IMR-90 (cell line): ENCODE measurements around the gene FGG. TPM values are rescaled to one million over a fixed set of nuclear protein-coding genes. Genes with fewer than 3 reads are reported as not detected.

Source experiments
- ATAC-seq: fragments of 200-7000 bp; cut with Tn5 transposase; 2 replicates; pipeline ENCODE4 v1.9.1; 2020; ENCODE audit warnings: low read depth, mild to moderate bottlenecking, moderate library complexity
- BruUV-seq: library from RNA; stranded (reverse); fragments of 400-500 nt; replicated peaks from 2 replicates; lab custom pipeline; 2021; lab: Mats Ljungman, UMichigan
- CTCF ChIA-PET: fragments of 300-600 bp; formaldehyde crosslinking; extraction: SDS; loops from one replicate; lab custom pipeline; 2021; ENCODE audit warnings: antibody characterized with exemption; lab: Yijun Ruan, JAX
- POLR2A ChIA-PET: fragments of 300-600 bp; sonication (Branson Sonifier 250); formaldehyde crosslinking; loops from one replicate; lab custom pipeline; 2022; ENCODE audit warnings: antibody characterized with exemption; ENCODE audit not compliant: unreplicated experiment; lab: Charles Lee
- DNase-seq: peaks from one replicate; pipeline ENCODE4 v3.0.0; 2013
- H2AFZ ChIP-seq: replicated peaks from 2 replicates; pipeline ENCODE3; 2013; ENCODE audit warnings: low read length, mild to moderate bottlenecking; ENCODE audit not compliant: poor library complexity
- H2AK5ac ChIP-seq: 2 replicates; pipeline ENCODE4 v1.6.1; 2013; ENCODE audit warnings: low read depth, low read length, inconsistent platforms
- H2AK9ac ChIP-seq: replicated peaks from 2 replicates; pipeline ENCODE3; 2013; ENCODE audit warnings: mild to moderate bottlenecking, low read depth, low read length, moderate library complexity; ENCODE audit not compliant: poor library complexity
- H2BK120ac ChIP-seq: 2 replicates; pipeline ENCODE4 v1.6.1; 2013; ENCODE audit warnings: low read depth, low read length, inconsistent platforms
- H2BK15ac ChIP-seq: 3 replicates; pipeline ENCODE4 v1.6.1; 2013; ENCODE audit warnings: low read depth, low read length, inconsistent platforms
- H2BK20ac ChIP-seq: 2 replicates; pipeline ENCODE4 v1.6.1; 2013; ENCODE audit warnings: low read depth, mild to moderate bottlenecking, inconsistent platforms, low read length, moderate library complexity
- H2BK5ac ChIP-seq: 2 replicates; pipeline ENCODE4 v1.6.1; 2013; ENCODE audit warnings: mild to moderate bottlenecking, low read depth, low read length, inconsistent platforms; ENCODE audit not compliant: poor library complexity, severe bottlenecking
- H3K14ac ChIP-seq: replicated peaks from 2 replicates; pipeline ENCODE4 v1.6.1; 2013; ENCODE audit warnings: low read depth, low read length, inconsistent platforms
- H3K18ac ChIP-seq: 2 replicates; pipeline ENCODE4 v1.6.1; 2013; ENCODE audit warnings: low read depth, low read length, control low read depth
- H3K23ac ChIP-seq: 2 replicates; pipeline ENCODE4 v1.6.1; 2013; ENCODE audit warnings: low read depth, low read length, inconsistent platforms
- H3K27ac ChIP-seq: 2 replicates; pipeline ENCODE4 v1.5.1; 2013; ENCODE audit warnings: mild to moderate bottlenecking, control low read depth, low read length; ENCODE audit not compliant: insufficient read depth
- H3K27me3 ChIP-seq: 2 replicates; pipeline ENCODE4 v1.6.1; 2013; ENCODE audit warnings: low read length; ENCODE audit not compliant: control insufficient read depth, insufficient read depth
- H3K36me3 ChIP-seq: 2 replicates; pipeline ENCODE4 v1.6.1; 2013; ENCODE audit warnings: low read length, mixed read lengths; ENCODE audit not compliant: control insufficient read depth, insufficient read depth
- H3K4ac ChIP-seq: 2 replicates; pipeline ENCODE4 v1.6.1; 2013; ENCODE audit warnings: low read depth, low read length, inconsistent platforms
- H3K4me1 ChIP-seq: 2 replicates; pipeline ENCODE4 v1.6.1; 2013; ENCODE audit warnings: low read length, mixed read lengths; ENCODE audit not compliant: control insufficient read depth, insufficient read depth
- H3K4me2 ChIP-seq: 2 replicates; pipeline ENCODE4 v1.6.1; 2013; ENCODE audit warnings: low read depth, mild to moderate bottlenecking, control low read depth, low read length, moderate library complexity
- H3K4me3 ChIP-seq: 2 replicates; pipeline ENCODE4 v1.5.1; 2013; ENCODE audit warnings: low read depth, mild to moderate bottlenecking, control low read depth, low read length, moderate library complexity; ENCODE audit not compliant: insufficient read depth
- H3K56ac ChIP-seq: 2 replicates; pipeline ENCODE4 v1.6.1; 2013; ENCODE audit warnings: low read length, inconsistent platforms; ENCODE audit not compliant: insufficient read depth; ENCODE audit errors: extremely low read depth
- H3K79me1 ChIP-seq, 2 experiments: 2 replicates each; pipeline ENCODE4 v1.6.1; 2013; ENCODE audit warnings: low read length in 2 of 2, inconsistent platforms in 1 of 2, low read depth in 1 of 2
- H3K9ac ChIP-seq: 2 replicates; pipeline ENCODE4 v1.6.1; 2013; ENCODE audit warnings: low read depth, low read length, control low read depth
- H3K9me1 ChIP-seq: 2 replicates; pipeline ENCODE4 v1.6.1; 2013; ENCODE audit warnings: low read length, inconsistent platforms; ENCODE audit not compliant: insufficient read depth
- H3K9me3 ChIP-seq: 2 replicates; pipeline ENCODE4 v1.6.1; 2013; ENCODE audit warnings: low read length; ENCODE audit not compliant: control insufficient read depth, insufficient read depth
- H4K20me1 ChIP-seq: 2 replicates; pipeline ENCODE4 v1.6.1; 2013; ENCODE audit warnings: low read length, inconsistent platforms; ENCODE audit not compliant: insufficient read depth
- H4K5ac ChIP-seq: 2 replicates; pipeline ENCODE4 v1.6.1; 2013; ENCODE audit warnings: mild to moderate bottlenecking, low read depth, low read length, control low read depth
- H4K8ac ChIP-seq, 2 experiments: 2 replicates each; pipeline ENCODE4 v1.6.1; 2013; ENCODE audit warnings: low read depth in 2 of 2, low read length in 2 of 2, control low read depth in 1 of 2, inconsistent platforms in 1 of 2
- H4K91ac ChIP-seq: 2 replicates; pipeline ENCODE4 v1.6.1; 2013; ENCODE audit warnings: low read depth, low read length, inconsistent platforms; ENCODE audit not compliant: insufficient read depth
- BHLHE40 ChIP-seq: fragments of 150-350 bp; IDR thresholded peaks from 2 replicates; pipeline ENCODE4 v1.6.1; 2016; ENCODE audit warnings: mild to moderate bottlenecking, low read depth, low read length
- CEBPB ChIP-seq: IDR thresholded peaks from 2 replicates; pipeline ENCODE4 v1.6.1; 2012; ENCODE audit warnings: low read depth, low read length, improper control_type of control experiment
- CHD1 ChIP-seq: IDR thresholded peaks from 2 replicates; pipeline ENCODE4 v1.6.1; 2012; ENCODE audit warnings: low read depth, low read length, improper control_type of control experiment
- CTCF ChIP-seq: conservative IDR thresholded peaks from 2 replicates; pipeline ENCODE4 v1.5.1; 2012; ENCODE audit warnings: mild to moderate bottlenecking, low read depth, low read length, improper control_type of control experiment
- ELK1 ChIP-seq: fragments of 150-350 bp; IDR thresholded peaks from 2 replicates; pipeline ENCODE4 v1.6.1; 2016; ENCODE audit warnings: low read depth, mild to moderate bottlenecking, low read length, moderate library complexity, borderline replicate concordance
- FOS ChIP-seq: fragments of 150-350 bp; IDR thresholded peaks from 2 replicates; pipeline ENCODE4 v1.6.1; 2016; ENCODE audit warnings: low read depth, low read length
- MAFK ChIP-seq: IDR thresholded peaks from 2 replicates; pipeline ENCODE4 v1.6.1; 2012; ENCODE audit warnings: low read depth, low read length, improper control_type of control experiment
- MAZ ChIP-seq: IDR thresholded peaks from 2 replicates; pipeline ENCODE4 v1.6.1; 2012; ENCODE audit warnings: low read depth, mild to moderate bottlenecking, low read length, improper control_type of control experiment, moderate library complexity, borderline replicate concordance
- MXI1 ChIP-seq: IDR thresholded peaks from 2 replicates; pipeline ENCODE4 v1.6.1; 2012; ENCODE audit warnings: low read depth, mild to moderate bottlenecking, low read length, moderate library complexity, borderline replicate concordance
- NFE2L2 ChIP-seq: fragments of 150-350 bp; IDR thresholded peaks from 2 replicates; pipeline ENCODE4 v1.6.1; 2016; ENCODE audit warnings: low read depth, mild to moderate bottlenecking, low read length
- POLR2A ChIP-seq: IDR thresholded peaks from 2 replicates; pipeline ENCODE4 v1.6.1; 2012; ENCODE audit warnings: mild to moderate bottlenecking, low read depth, low read length
- RAD21 ChIP-seq: IDR thresholded peaks from 2 replicates; pipeline ENCODE4 v1.6.1; 2012; ENCODE audit warnings: low read length, improper control_type of control experiment
- RCOR1 ChIP-seq: IDR thresholded peaks from 2 replicates; pipeline ENCODE4 v1.6.1; 2012; ENCODE audit warnings: mild to moderate bottlenecking, low read length, improper control_type of control experiment; ENCODE audit not compliant: insufficient replicate concordance
- RFX5 ChIP-seq: IDR thresholded peaks from 2 replicates; pipeline ENCODE4 v1.8.0; 2012; ENCODE audit warnings: low read depth, mild to moderate bottlenecking, low read length, moderate library complexity
- SMC3 ChIP-seq: fragments of 150-350 bp; IDR thresholded peaks from 2 replicates; pipeline ENCODE4 v1.6.1; 2016; ENCODE audit warnings: low read depth, mild to moderate bottlenecking, antibody characterized with exemption, low read length, moderate library complexity
- USF2 ChIP-seq: fragments of 150-350 bp; IDR thresholded peaks from 2 replicates; pipeline ENCODE4 v1.6.1; 2017; ENCODE audit warnings: mild to moderate bottlenecking, antibody characterized with exemption, low read length, low read depth
- WGBS, 2 experiments: methylation state at CpG; one replicate each; pipeline versions ENCODE4 v1.1.5 to v1.1.7; 2013; ENCODE audit warnings: missing lambda C conversion rate in 2 of 2; ENCODE audit not compliant: insufficient read length in 1 of 2; ENCODE audit errors: extremely low coverage in 2 of 2; 5-methylcytosine and 5-hydroxymethylcytosine counted together
- dilution Hi-C: fragments of 300-500 bp; cut with HindIII; formaldehyde crosslinking; loops from one replicate; pipeline ENCODE4 v1.14.3; 2018; ENCODE audit warnings: low sequenced_read_pairs; ENCODE audit not compliant: unreplicated experiment
- in situ Hi-C: fragments of 300-500 bp; cut with MboI; formaldehyde crosslinking; loops from 3 replicates; pipeline ENCODE4 v1.14.3; 2019; ENCODE audit warnings: low sequenced_read_pairs, inconsistent platforms, mixed read lengths
- intact Hi-C: fragments of 100-400 bp; cut with micrococcal nuclease; formaldehyde crosslinking; loops from 2 replicates; pipeline ENCODE4 v1.10.0; 2022
- polyA plus RNA-seq, 3 experiments: library from polyadenylated mRNA; depleted of rRNA; stranded (reverse); fragments of >200 nt; gene quantifications; 2 replicates each; pipeline ENCODE4 v1.2.3, GENCODE V29; 2012; ENCODE audit warnings: low replicate concordance in 1 of 3
- total RNA-seq: library from RNA; depleted of rRNA; stranded (reverse); fragments of >200 nt; gene quantifications from 2 replicates; pipeline ENCODE4 v1.2.3, GENCODE V29; 2012

FGG gene
- total and polyA plus RNA-seq, 2 of the 4 experiments (the other 2 are of a cell fraction): not detected

GRCh38 chr4:154615211-154615610 lies 2.8 kb upstream of the FGG start:
- Histone ChIP-seq H3K4me3 (no peak overlapping the region), H3K27ac (no peak overlapping the region), H4K91ac (no peak overlapping the region), H3K36me3 (no peaks in the 10 kb centered on the region), H3K18ac (no peak overlapping the region), H4K5ac (no peak overlapping the region), H3K4ac (no peak overlapping the region), H2BK5ac (no peak overlapping the region), H3K9me1 (no peaks in the 10 kb centered on the region), H3K9ac (no peak overlapping the region), H3K79me1 (no peaks in the 10 kb centered on the region), H2BK120ac (no peak overlapping the region), H2BK20ac (no peak overlapping the region), H4K8ac (no peak overlapping the region), H3K27me3 (no peaks in the 10 kb centered on the region; the same call in 1 of the 2 replicates), H3K4me1 (no peaks in the 10 kb centered on the region), H3K9me3 (no peaks in the 10 kb centered on the region), H2AFZ (no peak overlapping the region), H2BK15ac (no peak overlapping the region), H3K23ac (no peak overlapping the region), H2AK9ac (no peak overlapping the region), H4K20me1 (no peaks in the 10 kb centered on the region), H3K56ac (no peak overlapping the region), H3K4me2 (no peak overlapping the region), H3K14ac (no peak overlapping the region), H2AK5ac (no peak overlapping the region)
- intact Hi-C loops (no loop called here), in situ Hi-C loops (loop anchor here (5.0 kb wide), 1 partner anchor 63 kb away; the partner anchor contains the start of gene PLRG1), dilution Hi-C loops (no loop called here)
- ATAC-seq (no peak), DNase-seq (no peak)
- no TSS peak for BruUV-seq
- TF ChIP-seq POLR2A (no peak), RFX5 (no peak), ELK1 (no peak), NFE2L2 (no peak), CEBPB (no peak), BHLHE40 (no peak), RAD21 (no peak), FOS (no peak), CHD1 (no peak), RCOR1 (no peak), USF2 (no peak), MXI1 (no peak), CTCF (no peak), SMC3 (no peak), MAFK (no peak), MAZ (no peak)
- CTCF ChIA-PET: interaction anchor here (1.0 kb wide), 1 partner anchor 56 kb away, joined by 4 read pairs; no protein-coding TSS in a partner anchor
- POLR2A ChIA-PET: no interaction called here
- no CpG with 5 or more reads among the region's 1 CpG for WGBS, 2 experiments
